WTC11 (cell line): ENCODE results near the gene GIPC2. TPM values are rescaled to one million over a fixed set of nuclear protein-coding genes. Genes with fewer than 3 reads are reported as not detected.

Source experiments
- ATAC-seq: fragments of 200-7000 bp; cut with Tn5 transposase; 2 replicates; pipeline ENCODE4 v1.10.0; 2021; ENCODE audit warnings: mild to moderate bottlenecking, moderate library complexity
- CTCF ChIA-PET: fragments of 300-600 bp; sonication (Branson Sonifier 250); formaldehyde crosslinking; loops from one replicate; lab custom pipeline; 2021; ENCODE audit warnings: antibody characterized with exemption; lab: Charles Lee
- POLR2A ChIA-PET: fragments of 350-600 bp; sonication (Branson Sonifier 250); formaldehyde crosslinking; loops from one replicate; lab custom pipeline; 2021; ENCODE audit warnings: antibody characterized with exemption; lab: Charles Lee
- DNase-seq: peaks from one replicate; pipeline ENCODE4 v3.0.0; 2021; ENCODE audit warnings: low spot score
- H3K27ac Mint-ChIP-seq: 2 replicates; pipeline ENCODE4 v1.8.0; 2021; ENCODE audit warnings: mixed read lengths
- H3K27me3 Mint-ChIP-seq: 2 replicates; pipeline ENCODE4 v1.8.0; 2021; ENCODE audit warnings: low read depth, mild to moderate bottlenecking, moderate library complexity, mixed read lengths
- H3K36me3 Mint-ChIP-seq: 2 replicates; pipeline ENCODE4 v1.8.0; 2021; ENCODE audit warnings: mixed read lengths
- H3K4me1 Mint-ChIP-seq: 2 replicates; pipeline ENCODE4 v1.8.0; 2022; ENCODE audit warnings: mixed read lengths
- H3K4me3 Mint-ChIP-seq: 2 replicates; pipeline ENCODE4 v1.8.0; 2021; ENCODE audit warnings: mild to moderate bottlenecking, moderate library complexity, mixed read lengths
- H3K9me3 Mint-ChIP-seq: 2 replicates; pipeline ENCODE4 v1.8.0; 2021; ENCODE audit warnings: mixed read lengths
- AR ChIP-seq: fragments of 250-450 bp; sonication (Bioruptor Pico); IDR thresholded peaks from 2 replicates; pipeline ENCODE4 v1.9.0; 2021; ENCODE audit warnings: mild to moderate bottlenecking
- ATF3 ChIP-seq: sonication (generic); formaldehyde crosslinking; conservative IDR thresholded peaks from 2 replicates; pipeline ENCODE4 v1.8.1; 2022; ENCODE audit warnings: mild to moderate bottlenecking, missing genetic modification reagents
- ATF6 ChIP-seq: sonication (generic); formaldehyde crosslinking; IDR thresholded peaks from 2 replicates; pipeline ENCODE4 v1.8.1; 2023; ENCODE audit warnings: mild to moderate bottlenecking, missing genetic modification reagents
- CREB1 ChIP-seq: sonication (generic); formaldehyde crosslinking; IDR thresholded peaks from 2 replicates; pipeline ENCODE4 v1.8.0; 2023; ENCODE audit warnings: mild to moderate bottlenecking, missing genetic modification reagents
- ELF4 ChIP-seq: sonication (generic); formaldehyde crosslinking; IDR thresholded peaks from 2 replicates; pipeline ENCODE4 v1.8.1; 2022; ENCODE audit warnings: low read depth, mild to moderate bottlenecking, moderate library complexity, missing genetic modification reagents
- ERG ChIP-seq: fragments of 250-450 bp; sonication (Bioruptor Pico); IDR thresholded peaks from 2 replicates; pipeline ENCODE4 v1.8.0; 2021; ENCODE audit warnings: mild to moderate bottlenecking
- ESRRA ChIP-seq: sonication (generic); formaldehyde crosslinking; IDR thresholded peaks from 2 replicates; pipeline ENCODE4 v1.8.1; 2022; ENCODE audit warnings: mild to moderate bottlenecking, missing genetic modification reagents, borderline replicate concordance
- HMGXB4 ChIP-seq: sonication (generic); formaldehyde crosslinking; IDR thresholded peaks from 2 replicates; pipeline ENCODE4 v1.8.1; 2023; ENCODE audit warnings: mild to moderate bottlenecking, moderate library complexity, missing genetic modification reagents
- JUN ChIP-seq: sonication (generic); formaldehyde crosslinking; IDR thresholded peaks from 2 replicates; pipeline ENCODE4 v1.8.0; 2023; ENCODE audit warnings: mild to moderate bottlenecking, missing genetic modification reagents
- NFE2L1 ChIP-seq: sonication (generic); formaldehyde crosslinking; IDR thresholded peaks from 2 replicates; pipeline ENCODE4 v1.8.1; 2023; ENCODE audit warnings: missing genetic modification reagents
- OVOL2 ChIP-seq: fragments of 250-450 bp; sonication (Bioruptor Pico); IDR thresholded peaks from 2 replicates; pipeline ENCODE4 v1.9.0; 2021; ENCODE audit warnings: mild to moderate bottlenecking, borderline replicate concordance
- RORB ChIP-seq: fragments of 250-450 bp; sonication (Bioruptor Pico); IDR thresholded peaks from 2 replicates; pipeline ENCODE4 v1.9.0; 2021; ENCODE audit warnings: mild to moderate bottlenecking
- SOX15 ChIP-seq: fragments of 250-450 bp; sonication (Bioruptor Pico); IDR thresholded peaks from 2 replicates; pipeline ENCODE4 v1.9.0; 2021; ENCODE audit warnings: mild to moderate bottlenecking
- STAT6 ChIP-seq: sonication (generic); formaldehyde crosslinking; conservative IDR thresholded peaks from 2 replicates; pipeline ENCODE4 v1.8.1; 2023; ENCODE audit warnings: mild to moderate bottlenecking, low read depth, missing genetic modification reagents, moderate library complexity
- ZNF121 ChIP-seq: sonication (generic); formaldehyde crosslinking; IDR thresholded peaks from 2 replicates; pipeline ENCODE4 v1.8.0; 2023; ENCODE audit warnings: missing genetic modification reagents
- ZNF219 ChIP-seq: sonication (generic); formaldehyde crosslinking; IDR thresholded peaks from 2 replicates; pipeline ENCODE4 v1.8.0; 2023; ENCODE audit warnings: missing genetic modification reagents, mild to moderate bottlenecking, borderline replicate concordance
- ZNF263 ChIP-seq: sonication (generic); formaldehyde crosslinking; IDR thresholded peaks from 2 replicates; pipeline ENCODE4 v1.8.1; 2022; ENCODE audit warnings: low read depth, mild to moderate bottlenecking, moderate library complexity, missing genetic modification reagents
- ZNF396 ChIP-seq: fragments of 250-450 bp; sonication (Bioruptor Pico); IDR thresholded peaks from 2 replicates; pipeline ENCODE4 v1.8.0; 2021; ENCODE audit warnings: mild to moderate bottlenecking, moderate library complexity, borderline replicate concordance
- ZNF425 ChIP-seq: fragments of 250-450 bp; sonication (Bioruptor Pico); conservative IDR thresholded peaks from 2 replicates; pipeline ENCODE4 v1.9.0; 2021; ENCODE audit warnings: mild to moderate bottlenecking
- ZNF671 ChIP-seq: fragments of 250-450 bp; sonication (Bioruptor Pico); IDR thresholded peaks from 2 replicates; pipeline ENCODE4 v1.8.0; 2021; ENCODE audit warnings: mild to moderate bottlenecking
- total RNA-seq: library from RNA; stranded (reverse); gene quantifications from 3 replicates; pipeline ENCODE4 v1.2.3, GENCODE V29; 2021

GIPC2 gene
- total RNA-seq, 1 experiment from 2014 or later, result 0.83 TPM

GRCh38 chr1:78071696-78072095, 25.9 kb downstream of the GIPC2 start:
- Mint-ChIP-seq H3K27ac (no peak overlapping the region), H3K36me3 (no peaks in the 10 kb centered on the region), H3K27me3 (no peaks in the 10 kb centered on the region), H3K9me3 (peaks cover 4% of the 10 kb centered on the region; the same call in 1 of the 2 replicates), H3K4me1 (no peaks in the 10 kb centered on the region), H3K4me3 (no peak overlapping the region)
- ATAC-seq (no peak), DNase-seq (no peak)
- POLR2A ChIA-PET, result no interaction called here
- CTCF ChIA-PET, result interaction anchor here (0.8 to 1.2 kb wide), 2 partner anchors 11 to 43 kb away, joined by 3 read pairs; no protein-coding TSS in a partner anchor
- TF ChIP-seq ZNF671 (CRISPR knock-in tag) (no peak), ZNF219 (CRISPR knock-in tag) (no peak), OVOL2 (CRISPR knock-in tag) (no peak), ZNF425 (CRISPR knock-in tag) (no peak), AR (CRISPR knock-in tag) (no peak)

- Mint-ChIP-seq H3K4me1 (no peaks in the 10 kb centered on the region), H3K36me3 (no peaks in the 10 kb centered on the region), H3K4me3 (no peak overlapping the region), H3K9me3 (peaks cover 4% of the 10 kb centered on the region; the same call in 1 of the 2 replicates), H3K27me3 (no peaks in the 10 kb centered on the region), H3K27ac (no peak overlapping the region)
- CTCF ChIA-PET, result interaction anchor here (0.5 to 1.2 kb wide), 2 partner anchors 11 to 1636 kb away, joined by 3 read pairs; no protein-coding TSS in a partner anchor
- ATAC-seq (no peak), DNase-seq (no peak)
- no peak for TF ChIP-seq ZNF121 (CRISPR knock-in tag)
- TF ChIP-seq ELF4 (CRISPR knock-in tag), result no peak
- TF ChIP-seq ESRRA (CRISPR knock-in tag), result no peak
- no peak for TF ChIP-seq ATF3 (CRISPR knock-in tag)
- TF ChIP-seq NFE2L1 (CRISPR knock-in tag), result no peak
- TF ChIP-seq CREB1, result no peak
- no peak for TF ChIP-seq ERG (CRISPR knock-in tag)
- no peak for TF ChIP-seq SOX15 (CRISPR knock-in tag)
- POLR2A ChIA-PET, result no interaction called here
Observed at GRCh38 chr1:78072216-78072615, 26.4 kb downstream of the GIPC2 start.

- Mint-ChIP-seq H3K27me3 (no peaks in the 10 kb centered on the region), H3K36me3 (no peaks in the 10 kb centered on the region), H3K27ac (no peak overlapping the region), H3K4me3 (no peak overlapping the region), H3K4me1 (peaks cover 3% of the 10 kb centered on the region), H3K9me3 (peaks cover 4% of the 10 kb centered on the region; the same call in 1 of the 2 replicates)
- CTCF ChIA-PET, result no interaction called here
- DNase-seq (no peak), ATAC-seq (no peak)
- POLR2A ChIA-PET, result no interaction called here
- TF ChIP-seq JUN (CRISPR knock-in tag) (no peak), STAT6 (CRISPR knock-in tag) (no peak), ATF6 (no peak), ZNF396 (CRISPR knock-in tag) (no peak), NFE2L1 (CRISPR knock-in tag) (no peak), RORB (CRISPR knock-in tag) (no peak), HMGXB4 (CRISPR knock-in tag) (no peak), ZNF263 (CRISPR knock-in tag) (no peak)
Observed at GRCh38 chr1:78073441-78073840, 27.7 kb downstream of the GIPC2 start.
